Neural cell (in vitro differentiated cells): ENCODE results near the gene TIAL1.

Experiments used
- EP300 ChIP-seq: fragments of 450-650 bp; conservative IDR thresholded peaks from 2 replicates; pipeline ENCODE4 v1.6.1; 2014; ENCODE audit warnings: antibody characterized with exemption, mild to moderate bottlenecking, moderate library complexity; ENCODE audit not compliant: poor library complexity, severe bottlenecking
- SMC3 ChIP-seq: fragments of 450-650 bp; conservative IDR thresholded peaks from 2 replicates; pipeline ENCODE4 v1.6.1; 2014; ENCODE audit warnings: antibody characterized with exemption, mild to moderate bottlenecking, moderate library complexity; ENCODE audit not compliant: poor library complexity
- TAF1 ChIP-seq: IDR thresholded peaks from 2 replicates; pipeline ENCODE4 v1.6.1; 2012; ENCODE audit warnings: low read depth
- TF ChIP-seq, protein P1 (sequence below): fragments of 450-650 bp; IDR thresholded peaks from 2 replicates; pipeline ENCODE4 v1.5.1; 2014; ENCODE audit warnings: antibody characterized with exemption, mild to moderate bottlenecking, moderate library complexity; ENCODE audit not compliant: poor library complexity, severe bottlenecking

DNA sequence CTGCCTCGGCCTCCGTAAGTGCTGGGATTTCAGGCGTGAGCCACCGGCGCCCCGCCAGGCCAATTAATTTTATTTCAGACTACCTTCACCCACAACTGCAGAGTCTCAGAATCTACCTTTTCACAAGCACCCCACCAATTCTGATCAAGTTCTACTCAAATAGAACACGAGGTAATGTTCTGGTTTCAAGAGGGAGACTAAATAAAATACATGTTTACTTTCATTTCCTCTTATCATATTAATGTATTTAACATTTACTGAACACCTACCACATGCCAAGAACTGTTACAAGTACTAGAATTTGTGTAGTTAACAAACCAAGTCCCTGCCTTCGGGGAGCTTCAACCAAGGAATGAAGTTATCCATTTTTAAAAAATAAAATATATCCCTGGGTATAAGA, 28.8 kb downstream of the TIAL1 start:
- TF ChIP-seq, protein P1, sequence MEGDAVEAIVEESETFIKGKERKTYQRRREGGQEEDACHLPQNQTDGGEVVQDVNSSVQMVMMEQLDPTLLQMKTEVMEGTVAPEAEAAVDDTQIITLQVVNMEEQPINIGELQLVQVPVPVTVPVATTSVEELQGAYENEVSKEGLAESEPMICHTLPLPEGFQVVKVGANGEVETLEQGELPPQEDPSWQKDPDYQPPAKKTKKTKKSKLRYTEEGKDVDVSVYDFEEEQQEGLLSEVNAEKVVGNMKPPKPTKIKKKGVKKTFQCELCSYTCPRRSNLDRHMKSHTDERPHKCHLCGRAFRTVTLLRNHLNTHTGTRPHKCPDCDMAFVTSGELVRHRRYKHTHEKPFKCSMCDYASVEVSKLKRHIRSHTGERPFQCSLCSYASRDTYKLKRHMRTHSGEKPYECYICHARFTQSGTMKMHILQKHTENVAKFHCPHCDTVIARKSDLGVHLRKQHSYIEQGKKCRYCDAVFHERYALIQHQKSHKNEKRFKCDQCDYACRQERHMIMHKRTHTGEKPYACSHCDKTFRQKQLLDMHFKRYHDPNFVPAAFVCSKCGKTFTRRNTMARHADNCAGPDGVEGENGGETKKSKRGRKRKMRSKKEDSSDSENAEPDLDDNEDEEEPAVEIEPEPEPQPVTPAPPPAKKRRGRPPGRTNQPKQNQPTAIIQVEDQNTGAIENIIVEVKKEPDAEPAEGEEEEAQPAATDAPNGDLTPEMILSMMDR = no peak
- no peak for TF ChIP-seq SMC3
- no peak for TF ChIP-seq EP300
- no peak for TF ChIP-seq TAF1
